ENCODE data around the gene GPRIN2.
"Not testable (repeated sequence)": the region's sequence is repeated elsewhere in the genome, so short reads cannot be mapped to it uniquely, and the experiment has no call there.

Gene GPRIN2

GRCh38 chr10:46516660-46517416, 39.6 kb downstream of the GPRIN2 start:
- DNase-seq: no peak

GRCh38 chr10:46515793-46516192, 40.7 kb downstream of the GPRIN2 start:
- no peak for DNase-seq

GRCh38 chr10:46515366-46515765, 41.1 kb downstream of the GPRIN2 start:
- DNase-seq: no peak

DNA sequence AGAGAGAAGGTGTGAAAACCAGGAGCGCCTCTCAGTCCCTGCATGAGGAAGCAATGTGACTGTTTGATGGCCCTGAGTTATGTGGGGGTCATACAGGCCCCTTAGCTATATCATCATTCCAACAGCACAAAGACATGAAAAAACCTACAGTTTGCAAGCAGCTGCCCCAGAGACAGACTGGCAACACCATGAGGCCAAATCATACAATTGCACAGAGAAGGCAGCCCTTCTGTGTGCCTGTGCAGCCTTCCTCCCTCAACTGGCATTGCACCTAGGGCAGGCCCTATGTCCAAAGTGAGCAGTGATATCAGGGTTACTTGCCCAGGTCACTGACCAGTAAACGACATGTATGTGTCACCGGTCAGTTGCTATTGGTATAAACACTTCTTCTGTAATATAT, 41.6 kb downstream of the GPRIN2 start:
- no peak for DNase-seq

DNA sequence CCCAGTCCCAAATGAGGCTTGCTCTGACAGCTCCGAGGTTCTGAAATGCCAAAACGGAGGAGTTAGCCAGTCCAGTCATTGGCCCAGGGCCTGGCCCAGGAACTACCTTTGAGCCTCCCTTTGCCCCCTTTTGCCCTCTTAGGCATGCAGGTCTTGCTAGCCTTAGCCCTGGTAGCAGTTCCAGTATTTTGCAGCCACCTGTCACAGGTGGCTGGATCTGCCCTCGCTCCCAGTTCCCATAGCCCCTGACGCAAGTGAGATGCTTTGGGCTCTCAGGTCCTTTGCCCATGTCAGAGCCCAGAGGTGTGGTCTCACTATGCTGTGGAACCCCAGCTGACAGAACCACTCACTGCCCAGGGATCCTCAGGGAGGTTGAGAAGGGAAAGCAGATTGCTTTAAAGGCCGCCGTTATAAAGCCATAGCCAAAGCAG, 42.0 kb downstream of the GPRIN2 start:
- no peak for DNase-seq

DNA sequence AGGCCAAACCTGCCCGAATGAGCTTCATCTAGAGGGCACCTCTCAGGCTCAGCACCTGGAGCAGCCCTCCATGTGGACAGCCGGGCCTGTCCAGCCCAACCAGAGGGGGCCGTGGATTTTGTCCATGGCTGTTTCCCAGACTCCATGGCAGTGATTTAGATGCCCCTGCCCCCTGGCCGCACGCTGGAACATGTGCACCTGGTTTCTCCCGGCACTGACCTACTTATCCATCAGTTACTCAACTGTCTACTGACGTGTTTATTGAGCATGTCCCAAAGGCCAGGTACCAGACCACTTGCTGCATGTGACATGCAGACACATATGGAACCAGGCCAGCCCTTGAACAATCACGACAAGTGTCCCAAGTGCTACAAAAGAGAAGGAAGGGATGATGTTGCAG, 43.1 kb downstream of the GPRIN2 start:
- not testable (repeated sequence) for DNase-seq

- not testable (repeated sequence) for DNase-seq
These were observed 43.7 kb downstream of the GPRIN2 start for GRCh38 chr10:46512725-46513124.

- DNase-seq: not testable (repeated sequence)
These were observed 44.5 kb downstream of the GPRIN2 start for GRCh38 chr10:46512002-46512401.
